Measurements from ENCODE around the gene FOXK2. TPM values are rescaled to one million over a fixed set of nuclear protein-coding genes. Genes with fewer than 3 reads are reported as not detected.
A peak's percentile ranks its signal among the peaks of the same experiment; 100 is the strongest.

Gene FOXK2
- polyA plus RNA-seq (2013, experiment 1 of 2; ENCODE audit: insufficient read length): 37.3 TPM
- 39.9 TPM for polyA plus RNA-seq (2013, experiment 2 of 2; ENCODE audit: insufficient read length)

DNA sequence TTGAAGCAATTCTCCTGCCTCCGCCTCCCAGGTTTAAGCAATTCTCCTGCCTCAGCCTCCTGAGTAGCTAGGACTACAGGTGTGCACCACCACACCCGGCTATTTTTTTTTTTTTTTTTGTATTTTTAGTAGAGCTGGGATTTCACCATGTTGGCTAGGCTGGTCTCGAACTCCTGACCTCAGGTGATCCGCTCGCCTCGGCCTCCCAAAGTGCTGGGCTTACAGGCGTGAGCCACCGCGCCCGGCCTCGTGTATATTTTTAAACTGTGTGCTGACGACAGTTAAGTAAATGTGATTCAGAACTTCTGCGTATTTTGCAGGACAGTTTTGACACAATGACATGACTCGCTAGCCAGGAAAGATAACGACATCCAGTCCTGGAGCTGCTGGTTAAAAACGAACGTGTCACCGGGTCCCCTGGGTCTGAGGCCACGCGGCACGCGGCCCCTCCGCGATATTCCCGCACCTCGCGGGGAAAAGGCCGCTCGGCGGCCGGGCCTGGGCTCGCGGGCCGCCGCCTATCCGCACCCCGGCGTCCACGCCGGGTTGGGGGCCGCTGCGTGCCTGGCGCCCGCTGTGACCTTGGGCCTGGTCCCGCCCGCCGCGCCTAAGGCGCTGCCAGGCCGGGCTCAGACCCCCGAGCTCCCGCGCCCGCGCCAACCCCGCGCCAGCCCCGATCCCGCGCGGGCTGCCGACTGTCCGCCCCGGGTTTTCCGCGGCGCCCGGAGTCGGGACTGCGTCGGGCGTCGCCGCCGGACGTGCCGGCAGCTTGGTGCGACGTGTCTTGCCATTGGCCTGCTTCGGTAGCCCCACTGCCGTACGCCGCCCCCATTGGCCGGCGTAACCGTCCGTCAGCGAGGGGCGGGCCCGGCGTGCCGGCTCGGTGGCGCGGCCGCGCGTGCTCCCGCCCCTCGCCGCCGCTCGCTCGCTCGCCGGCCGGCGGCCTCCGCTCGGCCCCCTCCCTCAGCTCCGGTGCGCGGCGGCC, at the start of gene FOXK2:
Gene FOXK2, plus strand, starts transcription at position 907 of the 985 bp plus-strand sequence. CDS start 157 bp downstream, outside the sequence.
- peak; percentile 97 for DNase-seq

GRCh38 chr17:82470065-82470464, 49.5 kb upstream of the FOXK2 start:
- DNase-seq: no peak

DNA sequence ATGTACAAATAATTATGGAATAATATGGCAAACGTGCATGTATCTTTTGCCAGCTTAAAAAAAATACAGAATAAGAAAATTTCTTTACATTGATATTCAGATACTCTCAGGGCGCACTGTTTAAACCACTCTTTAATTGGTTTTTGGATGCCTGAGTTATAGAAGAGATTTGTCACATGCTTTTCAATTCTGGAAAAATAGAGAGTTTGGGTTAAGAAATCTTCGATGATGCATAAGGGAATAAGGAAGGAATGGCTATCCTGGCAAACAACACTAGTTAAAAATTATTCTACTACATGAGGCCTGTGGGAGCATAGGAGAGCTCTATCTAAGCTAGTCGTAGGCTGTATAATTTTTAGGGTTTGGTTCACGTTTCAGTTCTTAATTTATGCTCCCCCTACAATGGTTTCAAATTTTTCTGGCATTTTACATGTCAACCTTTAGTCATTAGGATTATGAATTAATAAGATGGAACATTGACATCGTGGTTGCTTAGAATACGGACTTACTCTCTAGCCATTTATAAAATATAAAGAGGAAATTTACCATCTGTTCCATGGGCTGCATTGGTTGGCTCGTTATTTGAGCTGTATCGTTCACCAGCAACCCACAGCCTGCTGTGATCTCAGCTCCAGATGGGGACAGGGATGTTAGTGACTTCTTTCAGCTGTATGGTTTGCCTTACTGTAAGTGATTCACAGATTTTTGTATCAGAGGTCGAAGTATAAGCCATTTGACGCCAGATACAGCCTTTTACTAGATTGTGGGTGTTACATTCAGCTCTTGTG, 45.1 kb upstream of the FOXK2 start:
- no peak for DNase-seq

DNA sequence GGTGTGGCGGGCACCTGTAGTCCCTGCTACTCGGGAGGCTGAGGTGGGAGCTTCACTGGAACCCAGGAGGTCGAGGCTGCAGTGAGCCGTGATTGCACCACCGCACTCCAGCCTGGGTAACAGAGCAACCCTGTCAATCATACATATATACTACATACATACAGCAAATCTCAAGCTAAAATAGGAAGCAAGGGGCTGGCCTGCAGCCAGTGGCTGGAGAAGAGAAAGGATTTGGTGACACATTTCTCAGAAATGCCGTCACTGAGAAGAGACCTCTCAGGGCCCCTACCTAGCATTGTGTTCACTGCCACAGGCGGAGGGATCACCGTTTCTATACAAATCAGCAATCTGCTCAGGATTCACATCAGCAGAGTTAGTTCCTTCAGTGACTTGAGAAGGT, 44.1 kb upstream of the FOXK2 start:
- DNase-seq: peak; percentile 32

DNA sequence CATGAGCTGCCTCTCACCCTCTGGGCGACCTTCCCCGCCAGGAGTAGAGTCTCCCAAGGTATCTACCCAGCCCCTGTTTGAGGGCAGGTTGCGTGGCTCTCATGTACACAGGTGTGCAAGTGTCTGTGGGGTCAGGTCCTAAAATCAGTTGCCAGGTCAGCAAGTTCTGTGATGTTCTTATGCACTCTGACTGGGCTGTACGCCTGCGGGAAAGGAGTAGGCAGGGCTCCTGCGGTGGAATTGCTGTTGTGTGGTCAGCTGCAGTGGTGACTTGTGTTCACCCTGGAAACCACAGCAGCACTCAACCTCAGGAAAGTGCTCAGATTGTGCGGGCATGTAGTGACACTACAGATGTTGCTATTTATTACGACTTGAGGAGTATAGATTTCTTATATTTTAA, 41.6 kb upstream of the FOXK2 start:
- DNase-seq: no peak

DNA sequence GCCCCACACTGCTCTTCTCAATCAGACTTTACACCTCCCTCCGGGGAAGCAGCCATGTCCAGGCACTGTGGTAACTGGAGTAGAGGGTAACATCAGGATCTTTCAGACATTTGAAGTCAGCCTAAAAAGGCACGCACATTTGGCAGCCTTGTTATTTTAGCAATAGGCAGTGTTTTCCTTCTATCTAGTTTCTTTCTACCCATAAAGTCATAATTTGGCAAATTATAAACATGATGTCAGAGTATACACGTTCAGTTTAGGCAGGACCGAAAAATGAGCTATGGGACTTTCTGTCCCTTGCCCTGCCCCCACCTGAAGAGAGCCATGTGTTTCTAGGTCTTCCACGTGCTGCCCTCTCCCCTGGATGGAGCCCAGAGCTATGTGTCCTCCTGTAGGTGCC, 39.9 kb upstream of the FOXK2 start:
- no peak for DNase-seq

- no peak for DNase-seq
Measured at GRCh38 chr17:82480318-82480717, 39.2 kb upstream of the FOXK2 start.

- DNase-seq: no peak
Measured at GRCh38 chr17:82483204-82483660, 36.3 kb upstream of the FOXK2 start.

DNA sequence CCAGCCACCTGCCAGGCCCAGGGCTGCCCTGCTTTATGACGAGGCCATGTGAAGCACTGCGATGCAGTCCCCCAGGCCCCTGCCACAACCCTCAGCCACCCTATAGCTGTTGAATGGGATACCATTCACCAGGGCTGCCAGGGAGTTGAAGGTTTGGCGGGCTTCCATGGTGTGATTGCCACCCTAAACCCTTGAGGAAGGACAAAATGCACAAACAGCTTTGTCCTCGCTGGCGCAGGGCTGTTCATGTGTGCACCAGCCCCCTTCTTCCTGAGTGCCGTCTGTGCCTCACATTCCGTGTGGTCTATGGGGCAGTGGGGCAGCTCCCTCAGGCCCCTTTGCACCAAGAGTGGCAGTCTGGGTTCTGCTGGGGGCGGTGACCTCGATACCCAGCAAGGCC, 35.7 kb upstream of the FOXK2 start:
- DNase-seq: no peak

DNA sequence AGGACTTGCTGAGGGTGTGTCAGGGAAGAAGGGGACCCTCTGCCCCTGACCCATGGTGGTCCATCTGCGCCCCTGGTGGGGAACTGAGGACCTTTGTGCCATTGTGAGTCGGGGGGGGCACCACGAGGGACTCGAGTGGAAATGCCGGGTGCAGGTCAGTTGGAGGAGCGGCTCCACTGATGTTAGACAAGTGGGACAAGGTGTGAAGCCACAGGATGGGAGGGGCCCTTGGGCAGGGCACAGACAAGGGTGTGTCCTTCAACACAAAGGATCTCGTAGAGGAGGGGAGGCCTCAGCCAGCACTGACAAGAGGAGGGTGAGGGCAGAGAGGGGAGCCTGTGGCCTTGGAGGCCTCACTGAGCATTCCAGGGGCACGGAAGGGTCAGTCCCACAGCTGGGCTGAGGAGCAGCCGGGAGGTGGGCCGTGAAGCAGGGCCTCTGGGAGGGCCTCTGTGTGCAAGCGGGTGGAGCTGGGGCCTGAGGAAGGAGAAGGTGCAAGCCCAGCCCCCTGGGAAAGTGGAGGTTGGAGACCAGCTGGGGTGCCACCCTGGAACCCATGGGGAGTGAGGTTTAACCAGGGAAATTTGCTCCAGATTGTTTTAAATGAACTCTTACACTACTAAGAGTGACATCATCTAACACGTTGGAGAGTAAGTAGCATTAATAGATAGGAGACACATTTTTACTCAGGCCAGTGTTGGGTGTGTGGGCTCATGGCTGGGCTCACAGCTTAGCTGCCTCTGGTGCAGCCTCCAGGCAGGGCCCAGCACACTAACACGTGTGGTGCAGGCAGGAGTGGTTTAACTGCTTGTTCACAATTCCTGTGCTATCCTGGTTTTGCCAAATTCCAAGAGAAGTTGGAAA, 33.1 kb upstream of the FOXK2 start:
- DNase-seq: no peak

- DNase-seq: no peak
Measured at GRCh38 chr17:82487910-82488309, 31.6 kb upstream of the FOXK2 start.

DNA sequence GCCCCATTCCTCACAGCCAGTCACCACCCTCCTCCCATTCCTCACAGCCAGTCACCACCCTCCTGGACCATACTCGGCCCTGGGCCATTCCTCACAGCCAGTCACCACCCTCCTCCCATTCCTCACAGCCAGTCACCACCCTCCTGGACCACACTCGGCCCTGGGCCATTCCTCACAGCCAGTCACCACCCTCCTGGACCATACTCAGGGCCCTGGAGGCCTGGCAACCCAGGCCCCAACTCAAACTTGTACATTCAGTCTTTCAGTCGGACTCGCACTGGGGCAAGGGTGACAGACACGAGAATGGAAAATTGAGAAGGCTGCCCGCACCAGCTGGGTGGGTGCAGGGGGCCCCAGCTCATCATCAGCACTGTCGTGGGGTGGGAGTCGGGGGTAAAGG, 30.4 kb upstream of the FOXK2 start:
- peak; percentile 36 for DNase-seq

- DNase-seq: no peak
Measured at GRCh38 chr17:82489851-82490511, 29.6 kb upstream of the FOXK2 start.

DNA sequence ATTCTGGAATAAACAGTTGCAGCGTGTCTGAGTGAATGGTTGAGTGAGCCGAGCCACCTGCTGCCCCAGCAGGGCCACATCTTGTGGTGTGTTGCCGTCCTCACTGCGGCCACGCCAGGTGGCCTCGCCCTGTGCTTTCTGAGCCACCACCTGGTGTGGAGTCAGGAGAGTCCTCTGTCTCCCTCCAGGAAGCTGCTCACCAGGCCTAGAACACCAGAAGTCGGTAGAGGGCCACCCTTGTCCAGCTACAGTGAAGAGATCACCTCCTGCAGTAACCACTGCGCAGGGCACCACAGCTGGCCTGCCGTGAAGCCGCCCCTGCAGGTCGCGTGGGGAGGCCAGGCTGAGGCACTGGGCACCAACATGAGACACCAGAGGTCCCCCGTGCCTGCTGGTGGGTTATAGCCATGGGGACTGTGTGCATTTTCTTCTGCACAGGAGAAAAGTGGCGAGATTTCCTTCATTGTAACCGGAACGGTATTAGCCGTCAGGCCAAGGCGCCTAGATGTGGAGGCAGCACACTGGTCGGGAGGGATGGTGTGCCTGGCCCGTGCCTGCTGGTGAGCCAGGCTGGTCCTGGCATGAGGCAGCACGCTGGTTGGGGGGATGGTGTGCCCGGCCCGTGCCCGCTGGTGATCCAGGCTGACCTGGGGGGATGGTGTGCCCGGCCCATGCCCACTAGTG, 28.9 kb upstream of the FOXK2 start:
- no peak for DNase-seq

DNA sequence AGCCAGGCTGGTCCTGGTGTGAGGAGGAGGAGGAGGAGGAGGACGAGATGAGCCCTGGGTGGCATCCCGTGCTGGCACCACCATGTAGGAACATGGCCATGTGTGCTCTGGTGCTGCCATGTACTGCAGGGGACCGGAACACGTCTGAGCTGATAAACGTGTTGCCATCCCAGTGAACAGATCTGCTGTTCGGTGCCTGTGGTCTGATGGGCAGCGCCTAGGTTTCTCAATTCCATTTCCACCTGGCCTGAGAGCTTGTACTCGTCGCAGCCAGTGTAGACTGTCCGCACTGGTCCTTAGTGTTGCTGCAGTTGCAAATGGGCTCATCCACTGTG, 28.4 kb upstream of the FOXK2 start:
- no peak for DNase-seq

- no peak for DNase-seq
Measured at GRCh38 chr17:82491533-82491932, 28.0 kb upstream of the FOXK2 start.

- peak; percentile 61 for DNase-seq
Measured at GRCh38 chr17:82492643-82493225, 26.8 kb upstream of the FOXK2 start.

- no peak for DNase-seq
Measured at GRCh38 chr17:82493226-82493781, 26.2 kb upstream of the FOXK2 start.

DNA sequence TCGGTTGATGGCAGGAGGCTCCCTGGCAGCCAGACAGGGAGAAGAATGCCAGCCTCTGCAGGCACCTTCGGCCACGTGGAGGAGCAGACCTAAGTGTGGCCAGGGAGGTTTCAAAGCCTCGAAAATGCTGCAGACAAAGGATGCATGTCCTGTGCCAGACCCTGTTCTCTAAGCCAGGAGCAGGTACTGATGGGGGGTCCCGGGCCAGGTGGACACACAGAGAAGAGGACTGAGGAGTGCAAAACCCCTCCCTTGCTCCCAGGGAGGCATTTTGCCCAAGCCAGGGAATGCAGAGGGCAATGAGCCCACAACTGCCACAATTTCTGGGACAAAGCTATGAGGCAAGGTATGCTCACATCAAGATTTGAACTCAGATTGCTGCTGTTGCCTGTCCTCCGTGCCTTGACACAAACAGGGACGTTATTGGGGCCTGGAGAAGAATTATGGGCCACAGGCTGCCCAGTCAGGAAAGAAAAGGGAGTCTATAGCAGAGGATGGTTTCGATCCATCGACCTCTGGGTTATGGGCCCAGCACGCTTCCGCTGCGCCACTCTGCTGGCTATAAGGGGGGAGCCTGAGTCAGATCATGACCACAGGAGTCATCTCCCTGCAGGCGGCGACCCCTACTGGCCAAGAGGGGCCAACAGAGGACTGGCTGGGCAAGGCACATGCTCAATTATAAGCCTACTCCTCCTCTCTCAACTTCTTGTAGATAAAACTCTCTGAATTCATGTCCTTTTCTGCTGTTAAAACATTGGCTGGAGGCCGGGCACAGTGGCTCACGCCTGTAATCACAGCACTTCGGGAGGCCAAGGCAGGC, 25.1 kb upstream of the FOXK2 start:
- DNase-seq: peak; percentile 98

All from fibroblast of skin of abdomen (primary cell).